A549 (cell line): ENCODE measurements around the gene LCN15.

ENCODE experiments used
- CEBPB ChIP-seq, 2 experiments: fragments of >200 bp in 1 of 2; sonication (Bioruptor Twin) in 1 of 2; formaldehyde crosslinking in 1 of 2; IDR thresholded peaks; 2 replicates each; pipeline ENCODE4 v1.6.1; 2012 to 2016
- CHD4 ChIP-seq: fragments of 200-600 bp; sonication (generic); IDR thresholded peaks from 2 replicates; pipeline ENCODE4 v1.6.1; 2016; ENCODE audit warnings: antibody characterized with exemption, mild to moderate bottlenecking, borderline replicate concordance
- CTCF ChIP-seq: fragments of >200 bp; sonication (Bioruptor Twin); formaldehyde crosslinking; IDR thresholded peaks from 3 replicates; pipeline ENCODE4 v1.5.1; 2016
- ELK1 ChIP-seq: fragments of 150-350 bp; IDR thresholded peaks from 2 replicates; pipeline ENCODE4 v1.6.1; 2014; ENCODE audit warnings: low read depth, mild to moderate bottlenecking, low read length
- EP300 ChIP-seq, 2 experiments: fragments of >200 bp; sonication (Bioruptor Twin); formaldehyde crosslinking; IDR thresholded peaks; 2 replicates in 1 of 2; 3 replicates in 1 of 2; pipeline ENCODE4 v1.6.1; 2016 to 2017
- MAFK ChIP-seq: fragments of 450-650 bp; IDR thresholded peaks from 2 replicates; pipeline ENCODE4 v1.6.1; 2014; ENCODE audit not compliant: partially characterized antibody
- RAD21 ChIP-seq, 2 experiments: fragments of >200 bp in 1 of 2; sonication (Bioruptor Twin) in 1 of 2; formaldehyde crosslinking in 1 of 2; IDR thresholded peaks in 1 of 2; conservative IDR thresholded peaks in 1 of 2; 2 replicates in 1 of 2; 3 replicates in 1 of 2; pipeline ENCODE4 v1.6.1; 2012 to 2018; ENCODE audit warnings: inconsistent platforms in 1 of 2
- TP53 ChIP-seq: fragments of 250-450 bp; sonication (Bioruptor Pico); IDR thresholded peaks from 2 replicates; pipeline ENCODE4 v1.5.0; 2021; ENCODE audit warnings: mild to moderate bottlenecking, moderate library complexity
- USF2 ChIP-seq: fragments of 450-650 bp; IDR thresholded peaks from 2 replicates; pipeline ENCODE4 v1.6.1; 2014; ENCODE audit warnings: antibody characterized with exemption

GRCh38 chr9:136746621-136747020 is 17.7 kb downstream of the LCN15 start:
- TF ChIP-seq CTCF, result no peak
- TF ChIP-seq RAD21 (conservative IDR thresholded peaks at IDR 0.05 in 1 of 2, IDR thresholded peaks at IDR 0.05 in 1 of 2), result no peak
- TF ChIP-seq ELK1, result no peak
- no peak for TF ChIP-seq USF2
- TF ChIP-seq TP53, result no peak
- TF ChIP-seq CHD4, result no peak
- no peak for TF ChIP-seq MAFK
- TF ChIP-seq CEBPB (IDR thresholded peaks at IDR 0.05), result no peak
- no peak for TF ChIP-seq EP300 (IDR thresholded peaks at IDR 0.05)
